ENCODE results near the gene TJP2.

- TF ChIP-seq CTCF (IDR thresholded peaks at IDR 0.05) = no peak
- TF ChIP-seq POLR2A (IDR thresholded peaks at IDR 0.05) = no peak
- no peak for TF ChIP-seq POLR2AphosphoS5 (IDR thresholded peaks at IDR 0.05)
- no peak for TF ChIP-seq EP300 (IDR thresholded peaks at IDR 0.05)
Observed at GRCh38 chr9:69279084-69279731, 105.1 kb downstream of the TJP2 start.
